Measurements from ENCODE around the gene MCL1.
"Not testable (repeated sequence)": the region's sequence is repeated elsewhere in the genome, so short reads cannot be mapped to it uniquely, and the experiment has no call there.

MCL1 gene

GRCh38 chr1:150601540-150601939 is 22.1 kb upstream of the MCL1 start:
- no peak for DNase-seq

- not testable (repeated sequence) for DNase-seq
Measured at GRCh38 chr1:150598346-150598745, 18.9 kb upstream of the MCL1 start.

GRCh38 chr1:150596976-150597375 is 17.6 kb upstream of the MCL1 start:
- no peak for DNase-seq

DNA sequence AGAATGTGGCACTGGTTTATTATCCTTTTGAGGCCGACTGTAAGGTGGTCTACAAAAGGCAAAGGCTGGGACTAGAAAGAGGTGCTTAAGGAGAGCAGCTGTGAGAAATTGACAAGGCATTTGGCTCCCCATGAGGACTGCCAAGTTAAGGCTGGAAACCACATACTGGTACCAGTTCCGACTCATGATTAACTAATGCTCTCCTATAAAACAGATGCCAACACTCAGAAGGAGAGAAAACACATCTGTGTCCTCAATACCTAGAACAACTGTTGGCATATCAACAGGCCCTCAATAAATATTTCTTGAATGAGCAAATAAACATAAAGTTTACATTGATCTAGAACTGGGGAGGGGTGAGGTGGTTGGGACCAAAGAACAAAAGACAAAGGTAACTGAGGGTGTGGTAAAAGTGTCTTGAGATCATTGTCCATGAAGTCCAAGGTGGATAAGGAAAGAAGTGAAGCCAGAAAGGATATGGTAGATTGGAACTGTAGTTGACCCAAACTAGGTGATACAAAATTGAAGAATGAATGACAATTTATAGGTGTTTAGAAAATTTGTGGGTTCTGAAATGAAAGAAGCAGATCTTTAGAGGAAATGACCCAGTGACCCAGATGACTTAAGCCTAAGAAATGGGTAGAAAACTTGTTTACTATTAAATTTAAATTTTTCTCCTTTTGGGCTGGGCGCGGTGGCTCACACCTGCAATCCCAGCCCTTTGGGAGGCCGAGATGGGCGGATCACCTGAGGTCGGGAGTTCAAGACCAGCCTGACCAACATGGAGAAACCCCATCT is 16.9 kb upstream of the MCL1 start:
- DNase-seq: no peak

DNA sequence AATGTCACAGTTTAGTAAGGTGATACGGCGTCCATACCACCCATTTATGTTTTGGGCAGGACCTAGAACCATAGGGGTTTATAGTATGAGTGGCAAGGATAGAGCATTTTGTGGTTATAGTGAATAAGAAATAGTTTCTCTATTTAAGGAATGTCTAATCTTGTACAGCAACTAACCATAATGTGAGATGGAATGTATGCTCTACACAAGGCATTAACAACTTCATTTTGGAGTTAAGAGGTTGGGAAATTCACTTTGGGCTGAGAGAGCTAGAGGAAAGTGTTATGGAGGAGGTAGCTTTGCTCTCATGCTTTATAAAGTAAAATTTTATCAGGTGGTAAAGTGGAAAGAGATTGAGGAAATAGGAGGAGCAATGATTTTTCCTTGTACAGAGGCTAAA is 3.0 kb upstream of the MCL1 start:
- no peak for DNase-seq

- not testable (repeated sequence) for DNase-seq
Measured at GRCh38 chr1:150581962-150582361, 2.6 kb upstream of the MCL1 start.

DNA sequence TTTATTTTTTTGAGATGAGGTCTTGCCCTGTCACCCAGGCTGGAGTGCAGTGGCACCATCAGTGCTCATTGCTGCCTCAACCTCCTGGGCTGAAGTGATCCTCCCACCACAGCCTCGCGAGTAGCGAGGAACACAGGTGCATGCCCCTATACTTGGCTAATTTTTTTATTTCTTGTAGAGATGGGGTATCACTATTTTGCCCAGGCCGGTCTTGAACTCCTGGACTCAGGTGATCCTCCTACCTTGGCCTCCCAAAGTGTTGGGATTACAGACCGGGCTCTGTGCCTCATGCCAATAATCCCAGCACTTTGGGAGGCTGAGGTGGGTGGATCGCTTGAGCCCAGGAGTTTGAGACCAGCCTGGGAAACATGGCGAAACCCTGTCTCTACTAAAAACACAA is 2.0 kb upstream of the MCL1 start:
- DNase-seq: not testable (repeated sequence)

DNA sequence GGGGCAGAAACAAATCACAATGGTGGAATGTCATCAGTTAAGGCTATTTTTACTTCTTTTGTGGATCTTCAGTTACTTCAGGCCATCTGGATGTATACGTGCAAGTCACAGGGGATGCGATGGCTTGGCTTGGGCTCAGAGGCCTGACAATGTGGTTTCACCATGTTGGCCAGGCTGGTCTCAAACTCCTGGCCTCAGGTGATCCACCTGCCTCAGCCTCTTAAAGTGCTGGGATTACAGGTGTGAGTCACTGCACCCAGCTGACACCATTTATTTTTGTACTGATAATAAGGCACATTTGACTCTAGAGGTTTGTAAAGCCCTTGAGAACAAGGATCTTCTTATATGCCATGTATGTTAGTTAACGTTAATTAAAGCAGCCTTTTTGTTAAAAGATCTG is 1.6 kb upstream of the MCL1 start:
- not testable (repeated sequence) for DNase-seq

- no peak for DNase-seq
Measured at GRCh38 chr1:150579945-150580642, 684 bp upstream of the MCL1 start.

DNA sequence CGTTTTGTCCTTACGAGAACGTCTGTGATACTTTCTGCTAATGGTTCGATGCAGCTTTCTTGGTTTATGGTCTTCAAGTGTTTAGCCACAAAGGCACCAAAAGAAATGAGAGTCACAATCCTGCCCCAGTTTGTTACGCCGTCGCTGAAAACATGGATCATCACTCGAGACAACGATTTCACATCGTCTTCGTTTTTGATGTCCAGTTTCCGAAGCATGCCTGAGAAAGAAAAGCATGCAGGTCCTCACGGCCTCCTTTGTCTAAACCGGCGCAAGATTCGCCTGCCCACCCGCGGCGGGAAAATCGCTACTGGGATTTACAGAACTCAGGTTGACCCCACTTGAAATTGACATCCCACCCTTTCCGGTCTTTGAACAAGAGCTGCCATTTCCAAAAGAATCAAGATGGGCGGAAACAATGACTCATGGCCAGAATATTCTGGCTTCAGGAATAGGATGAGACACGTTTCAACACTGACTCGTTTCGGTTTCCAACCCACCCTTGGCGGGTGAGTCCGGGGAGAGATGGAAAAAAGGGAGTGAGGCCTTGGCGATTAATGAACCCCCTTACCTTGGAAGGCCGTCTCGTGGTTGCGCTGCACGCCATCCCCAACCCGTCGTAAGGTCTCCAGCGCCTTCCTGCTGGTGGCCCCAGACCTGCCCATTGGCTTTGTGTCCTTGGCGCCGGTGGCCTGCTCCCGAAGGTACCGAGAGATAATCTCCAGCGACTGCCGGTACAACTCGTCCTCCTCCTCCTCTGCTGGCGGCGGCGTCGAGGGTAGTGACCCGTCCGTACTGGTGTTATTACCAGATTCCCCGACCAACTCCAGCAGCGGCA is 919 bp downstream of the MCL1 start:
- DNase-seq: peak; percentile 29

DNA sequence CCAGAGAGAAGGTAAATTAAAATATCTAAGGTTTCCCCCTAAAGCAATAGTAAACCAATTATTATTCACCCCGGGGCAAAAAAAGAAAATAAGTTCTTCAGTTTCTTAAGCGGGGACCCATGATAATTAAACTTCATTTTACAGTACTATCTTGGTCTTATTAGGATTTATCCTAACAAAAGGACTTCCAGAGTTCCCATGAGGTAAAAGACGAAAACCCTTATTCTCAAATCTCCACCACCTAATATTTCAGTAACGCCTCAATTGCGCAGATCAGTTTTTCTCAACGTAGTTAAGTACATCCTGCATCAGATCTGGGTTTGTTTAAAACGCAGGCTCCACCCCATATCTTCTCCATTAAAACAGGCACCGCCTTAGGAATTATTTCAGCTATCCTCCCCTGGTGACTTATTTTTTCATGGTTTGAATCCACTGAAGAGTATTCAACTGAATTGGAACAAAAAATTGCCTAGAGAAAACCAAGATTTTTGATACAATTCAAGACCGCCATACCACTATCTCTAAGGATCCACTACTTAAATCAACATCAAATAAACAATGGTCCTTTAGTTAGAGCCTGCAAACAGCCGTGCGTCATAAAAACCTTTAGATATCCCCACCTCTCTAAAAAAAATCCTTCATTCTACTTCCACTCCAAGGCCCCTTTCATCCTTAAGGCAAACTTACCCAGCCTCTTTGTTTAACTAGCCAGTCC is 1.7 kb downstream of the MCL1 start:
- no peak for DNase-seq

DNA sequence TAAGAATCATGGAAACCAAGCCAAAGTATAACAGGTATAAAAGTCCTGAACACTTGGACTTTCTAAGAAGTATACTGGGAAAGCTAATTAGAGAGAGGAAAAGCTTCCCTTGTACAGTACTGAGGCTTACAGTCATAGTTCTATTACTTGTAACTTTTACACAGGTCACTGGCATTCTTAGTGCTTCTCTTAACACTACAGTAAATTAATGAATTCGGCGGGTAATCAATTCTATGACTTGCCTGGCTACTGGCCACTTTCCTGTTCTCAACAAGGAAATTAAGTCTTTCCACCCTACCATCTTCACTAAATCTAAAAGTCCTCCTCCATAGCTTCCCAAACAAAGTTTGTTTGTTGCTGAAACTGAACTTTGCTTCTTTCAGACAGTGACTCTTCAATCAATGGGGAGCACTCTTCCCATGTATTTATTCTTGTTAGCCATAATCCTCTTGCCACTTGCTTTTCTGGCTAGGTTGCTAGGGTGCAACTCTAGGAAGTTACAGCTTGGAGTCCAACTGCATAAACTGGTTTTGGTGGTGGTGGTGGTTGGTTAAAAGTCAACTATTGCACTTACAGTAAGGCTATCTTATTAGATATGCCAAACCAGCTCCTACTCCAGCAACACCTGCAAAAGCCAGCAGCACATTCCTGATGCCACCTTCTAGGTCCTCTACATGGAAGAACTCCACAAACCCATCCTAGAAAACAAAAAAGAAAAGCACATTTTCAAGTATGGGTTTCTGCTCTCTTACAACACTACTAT is 2.4 kb downstream of the MCL1 start:
- DNase-seq: no peak

DNA sequence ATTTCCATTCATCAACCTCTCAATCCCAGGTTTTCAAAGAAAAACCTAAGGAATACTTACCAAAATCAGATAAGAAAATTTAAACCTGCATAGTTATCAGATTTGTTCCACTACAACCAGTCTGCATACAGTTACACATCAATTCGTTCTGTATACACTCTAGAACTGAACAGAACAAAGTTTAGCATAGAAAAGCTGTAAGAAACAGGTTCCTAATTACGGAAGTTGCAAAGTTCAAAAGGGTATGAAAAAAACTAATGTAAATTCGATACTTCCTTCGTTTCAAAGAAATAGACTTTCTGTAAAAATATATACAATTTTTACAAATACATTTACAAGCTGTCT is 3.1 kb downstream of the MCL1 start:
- no peak for DNase-seq

GRCh38 chr1:150575518-150576366 is 3.7 kb downstream of the MCL1 start:
- DNase-seq: no peak

- DNase-seq: no peak
Measured at GRCh38 chr1:150575072-150575489, 4.3 kb downstream of the MCL1 start.

- DNase-seq: no peak
Measured at GRCh38 chr1:150574260-150575071, 4.9 kb downstream of the MCL1 start.

- not testable (repeated sequence) for DNase-seq
Measured at GRCh38 chr1:150573648-150574071, 5.8 kb downstream of the MCL1 start.

DNA sequence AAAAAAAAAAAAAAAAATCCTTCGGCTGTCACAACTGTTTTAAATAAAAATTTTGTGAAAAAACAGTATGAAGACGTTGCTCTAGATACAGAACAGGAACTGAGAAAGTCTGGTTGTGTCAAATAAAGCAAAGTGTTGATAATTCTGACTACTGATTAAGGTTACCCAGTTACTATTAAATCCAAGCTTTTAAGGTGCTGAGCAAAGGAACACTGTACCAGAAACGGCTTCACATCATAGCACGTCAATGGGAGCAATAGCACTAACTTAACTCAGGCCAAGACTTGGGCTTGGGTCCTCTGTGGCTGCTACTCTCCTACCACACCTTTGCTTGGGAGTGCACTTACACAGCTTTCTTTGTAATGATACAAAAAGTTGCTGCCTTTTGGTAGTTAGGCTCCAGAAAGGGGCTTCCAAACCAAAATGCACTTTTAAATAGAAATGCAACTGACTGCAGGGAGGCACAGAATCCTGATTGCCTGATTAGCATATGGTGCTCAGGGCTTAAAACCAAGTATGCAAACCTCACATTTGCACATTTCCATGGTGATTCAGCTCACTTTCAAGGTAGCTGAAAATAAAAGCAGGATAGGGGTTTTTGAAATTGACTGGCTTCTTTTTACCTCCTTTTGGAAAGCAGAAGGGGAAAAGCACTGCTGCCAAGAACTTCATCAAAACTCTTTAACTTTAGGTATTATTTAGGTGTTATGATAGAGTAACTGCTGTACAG is 6.3 kb downstream of the MCL1 start:
- no peak for DNase-seq

- DNase-seq: no peak
Measured at GRCh38 chr1:150568594-150568966, 10.8 kb downstream of the MCL1 start.
